EL (cell line): ENCODE data around the gene OR4S1.
"Not testable (repeated sequence)": the region's sequence is repeated elsewhere in the genome, so short reads cannot be mapped to it uniquely, and the experiment has no call there.

ENCODE experiments used
- DNase-seq: peaks from one replicate; pipeline ENCODE4 v3.0.0-alpha.2; 2016

Gene OR4S1

DNA sequence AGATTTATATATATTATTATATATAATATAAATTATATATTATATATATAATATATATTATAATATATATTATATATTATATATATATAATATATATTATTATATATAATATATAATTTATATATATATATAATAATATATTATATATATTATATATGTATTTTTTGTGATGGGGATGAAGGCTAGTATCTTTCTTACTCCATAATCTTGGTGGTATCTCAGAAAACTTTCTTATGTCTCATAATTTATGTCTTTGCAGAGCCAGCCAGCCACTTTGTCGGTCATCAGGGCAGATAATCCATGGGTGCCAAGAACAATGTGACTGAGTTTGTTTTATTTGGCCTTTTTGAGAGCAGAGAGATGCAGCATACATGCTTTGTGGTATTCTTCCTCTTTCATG, at the start of gene OR4S1:
OR4S1 (plus strand) TSS at position 301 of the 400 bp plus-strand sequence; CDS start at position 301, 0 bp downstream.
- DNase-seq, result no peak

DNA sequence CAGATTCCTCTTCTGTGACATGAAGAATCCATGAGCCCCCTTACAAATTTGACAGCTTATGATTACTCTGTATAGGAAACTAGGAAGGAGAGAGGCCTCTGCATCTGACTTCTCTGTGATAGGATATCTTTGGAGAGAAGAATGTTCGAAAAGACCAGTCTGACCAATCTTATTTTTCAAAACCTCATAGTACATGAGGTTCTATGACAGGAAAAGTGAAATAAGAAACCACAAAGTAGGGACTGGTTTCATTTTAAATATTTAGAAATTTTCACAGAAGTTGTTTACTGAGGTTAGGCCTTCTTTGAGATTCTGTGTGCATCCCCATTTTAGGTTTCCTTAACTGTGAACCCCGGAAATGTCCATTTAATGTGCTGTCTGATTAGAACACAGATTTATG, 44.4 kb upstream of the OR4S1 start:
- DNase-seq, result no peak

DNA sequence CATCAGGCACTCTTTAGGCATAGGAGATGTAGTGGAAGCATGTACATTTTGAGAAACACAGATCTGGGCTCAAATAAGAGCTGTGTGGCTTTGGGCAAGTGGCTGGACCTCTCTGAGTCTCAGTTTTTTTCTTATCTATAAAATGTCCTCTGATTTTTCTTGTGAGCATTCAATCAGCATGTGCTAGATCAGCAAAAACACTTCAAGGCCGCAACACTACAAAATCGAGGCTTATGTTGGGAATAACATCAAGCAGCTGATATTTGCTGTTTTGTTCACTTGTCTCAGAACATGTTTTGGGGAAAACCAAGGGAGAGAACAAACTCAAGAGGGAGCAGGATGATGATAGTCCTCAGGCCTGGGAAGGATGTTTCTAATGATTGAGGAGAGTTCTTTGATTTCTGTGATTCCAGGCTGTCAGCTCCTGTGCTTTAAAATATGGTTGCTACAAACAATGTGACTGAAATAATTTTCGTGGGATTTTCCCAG, 42.6 kb upstream of the OR4S1 start, which contains the start of gene OR4X1:
OR4X1 (plus strand) TSS at position 439 of the 489 bp plus-strand sequence; CDS start at position 439, 0 bp downstream.
- DNase-seq, result no peak

GRCh38 chr11:48270621-48271020, 35.4 kb upstream of the OR4S1 start:
- DNase-seq, result no peak

DNA sequence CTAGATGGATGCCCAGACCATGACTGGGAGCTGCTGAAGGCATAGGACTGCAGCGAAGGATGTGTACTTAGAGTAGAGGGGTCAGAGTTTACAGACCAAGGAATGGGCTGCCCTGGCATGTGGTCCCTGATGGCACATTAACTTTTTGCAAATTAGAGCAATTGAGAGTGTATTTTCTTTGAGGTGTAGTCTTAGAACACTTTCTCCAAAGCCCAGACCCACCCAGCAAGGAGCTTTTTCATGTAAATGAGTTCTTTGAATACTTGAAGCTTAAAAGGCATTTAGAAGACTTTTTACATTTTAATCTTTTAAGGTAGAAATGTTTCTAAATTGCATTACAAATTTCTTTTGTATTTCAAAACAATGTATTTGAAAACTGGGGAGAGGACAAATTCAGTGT, 33.4 kb upstream of the OR4S1 start:
- DNase-seq, result no peak

DNA sequence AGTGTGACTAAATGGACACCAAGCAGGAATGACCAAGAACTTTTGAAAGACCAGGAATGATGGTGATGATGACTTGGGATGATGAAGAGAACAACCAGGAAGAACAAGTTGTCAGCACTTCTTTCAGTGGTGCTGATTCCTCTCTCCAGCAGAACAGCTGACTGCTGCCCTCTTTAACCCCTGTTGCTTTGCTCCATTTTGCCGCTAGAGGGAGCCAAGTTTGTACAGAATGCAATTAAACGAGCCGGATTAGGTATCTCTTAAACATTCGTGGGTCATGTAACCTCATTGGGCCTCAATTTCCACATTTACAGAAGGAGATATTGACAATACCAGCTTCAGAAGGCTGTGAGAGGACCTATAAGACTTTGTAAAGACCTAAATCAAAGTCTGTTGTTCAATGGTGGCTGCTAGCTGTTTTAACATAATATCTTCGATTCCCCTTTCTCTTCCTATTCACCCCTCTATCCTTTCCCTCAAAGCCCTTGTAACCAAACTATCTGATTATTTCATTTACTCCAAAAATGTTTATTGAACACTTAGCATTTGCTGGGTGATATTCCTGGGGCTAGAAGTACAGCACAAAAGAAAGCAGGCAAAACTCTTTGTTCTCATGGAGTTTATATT, 1.9 kb downstream of the OR4S1 start:
- peak; percentile 52 for DNase-seq

- DNase-seq, result not testable (repeated sequence)
Measured at GRCh38 chr11:48313590-48313989, 7.6 kb downstream of the OR4S1 start.

GRCh38 chr11:48319813-48320212, 13.8 kb downstream of the OR4S1 start:
- not testable (repeated sequence) for DNase-seq

DNA sequence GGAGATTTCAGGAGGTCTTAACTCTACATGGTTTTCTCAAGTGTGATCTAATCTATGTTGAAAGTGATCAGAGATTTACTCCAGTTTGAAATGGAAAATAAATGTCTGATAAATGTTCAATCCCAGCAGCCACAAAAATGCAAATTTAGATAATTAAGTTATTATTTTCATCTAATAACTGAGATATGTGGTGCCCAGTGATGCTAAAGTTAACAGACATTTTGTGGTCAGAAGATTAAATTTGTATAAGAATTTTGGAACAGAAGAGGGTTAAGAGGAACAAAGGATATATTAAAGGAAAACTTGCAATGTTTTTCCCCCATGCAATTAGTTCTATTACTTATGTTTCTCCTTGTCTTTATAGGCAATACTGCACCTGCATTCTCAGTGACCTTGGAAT, 18.6 kb downstream of the OR4S1 start, which contains the start of gene OR4C3:
OR4C3 (plus strand) TSS at position 301 of the 400 bp plus-strand sequence. CDS start 102 bp downstream, outside the sequence.
- DNase-seq, result not testable (repeated sequence)

DNA sequence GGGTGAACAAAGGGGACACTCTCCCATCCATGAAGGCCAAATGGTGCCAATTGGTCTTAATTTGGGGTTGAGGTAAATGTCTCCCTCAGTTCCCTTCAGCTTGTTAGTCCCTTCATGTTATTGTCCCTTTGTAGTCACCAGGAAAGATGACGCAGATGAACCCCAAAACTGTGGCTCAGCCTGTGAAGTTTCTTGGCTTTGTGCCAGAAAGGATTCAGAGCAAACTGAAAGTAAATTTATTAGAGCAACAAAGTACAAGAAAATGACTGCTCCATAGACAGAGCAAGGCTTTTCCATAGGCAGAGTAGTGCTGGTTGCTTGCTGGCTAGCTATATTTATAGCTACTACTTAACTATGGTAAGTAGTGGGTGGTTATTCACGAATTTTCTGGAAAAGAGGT, 35.4 kb downstream of the OR4S1 start:
- no peak for DNase-seq

DNA sequence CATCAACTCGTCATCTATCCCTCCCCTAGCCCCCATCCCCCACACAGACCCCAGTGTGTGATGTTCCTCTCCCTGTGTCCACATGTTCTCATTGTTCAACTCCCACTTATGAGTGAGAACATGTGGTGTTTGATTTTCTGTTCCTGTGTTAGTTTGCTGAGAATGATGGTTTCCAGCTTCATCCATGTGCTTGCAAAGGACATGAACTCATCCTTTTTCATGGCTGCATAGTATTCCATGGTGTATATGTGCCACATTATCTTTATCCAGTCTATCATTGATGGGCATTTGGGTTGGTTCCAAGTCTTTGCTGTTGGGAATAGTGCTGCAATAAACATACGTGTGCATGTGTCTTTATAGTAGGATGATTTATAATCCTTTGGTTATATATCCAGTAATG, 36.5 kb downstream of the OR4S1 start:
- DNase-seq, result not testable (repeated sequence)

DNA sequence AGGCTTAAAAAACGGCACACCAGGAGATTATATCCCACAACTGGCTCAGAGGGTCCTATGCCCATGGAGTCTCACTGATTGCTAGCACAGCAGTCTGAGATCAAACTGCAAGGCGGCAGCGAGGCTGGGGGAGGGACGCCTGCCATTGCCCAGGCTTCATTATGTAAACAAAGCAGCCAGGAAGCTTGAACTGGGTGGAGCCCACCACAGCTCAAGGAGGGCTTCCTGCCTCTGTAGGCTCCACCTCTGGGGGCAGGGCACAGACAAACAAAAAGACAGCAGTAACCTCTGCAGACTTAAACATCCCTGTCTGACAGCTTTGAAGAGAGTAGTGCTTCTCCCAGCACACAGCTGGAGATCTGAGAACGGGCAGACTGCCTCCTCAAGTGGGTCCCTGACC, 40.3 kb downstream of the OR4S1 start:
- DNase-seq, result not testable (repeated sequence)

GRCh38 chr11:48354013-48354412, 48.0 kb downstream of the OR4S1 start:
- no peak for DNase-seq

DNA sequence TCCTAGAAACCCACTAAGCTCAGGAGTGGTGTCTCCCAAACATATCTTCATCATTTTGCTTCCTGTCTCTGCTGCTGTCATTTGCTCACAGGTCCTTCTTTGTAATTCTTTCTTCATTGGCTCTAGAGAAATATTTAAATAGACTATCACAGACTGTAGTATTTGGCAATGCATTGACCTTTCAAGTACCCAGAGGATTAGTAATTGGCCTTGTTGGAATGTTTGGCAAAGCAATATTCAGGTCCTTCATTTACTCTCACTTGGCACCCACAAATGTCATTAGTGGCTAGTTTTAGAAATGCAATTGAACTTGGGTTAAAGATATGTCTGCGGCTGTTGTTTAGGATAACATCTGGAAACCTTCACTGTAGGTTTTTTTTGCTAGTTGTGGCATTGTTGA, 48.7 kb downstream of the OR4S1 start:
- no peak for DNase-seq
